ENCODE results near the gene NELFE.
A peak's percentile ranks its signal among the peaks of the same experiment; 100 is the strongest.

Gene NELFE

DNA sequence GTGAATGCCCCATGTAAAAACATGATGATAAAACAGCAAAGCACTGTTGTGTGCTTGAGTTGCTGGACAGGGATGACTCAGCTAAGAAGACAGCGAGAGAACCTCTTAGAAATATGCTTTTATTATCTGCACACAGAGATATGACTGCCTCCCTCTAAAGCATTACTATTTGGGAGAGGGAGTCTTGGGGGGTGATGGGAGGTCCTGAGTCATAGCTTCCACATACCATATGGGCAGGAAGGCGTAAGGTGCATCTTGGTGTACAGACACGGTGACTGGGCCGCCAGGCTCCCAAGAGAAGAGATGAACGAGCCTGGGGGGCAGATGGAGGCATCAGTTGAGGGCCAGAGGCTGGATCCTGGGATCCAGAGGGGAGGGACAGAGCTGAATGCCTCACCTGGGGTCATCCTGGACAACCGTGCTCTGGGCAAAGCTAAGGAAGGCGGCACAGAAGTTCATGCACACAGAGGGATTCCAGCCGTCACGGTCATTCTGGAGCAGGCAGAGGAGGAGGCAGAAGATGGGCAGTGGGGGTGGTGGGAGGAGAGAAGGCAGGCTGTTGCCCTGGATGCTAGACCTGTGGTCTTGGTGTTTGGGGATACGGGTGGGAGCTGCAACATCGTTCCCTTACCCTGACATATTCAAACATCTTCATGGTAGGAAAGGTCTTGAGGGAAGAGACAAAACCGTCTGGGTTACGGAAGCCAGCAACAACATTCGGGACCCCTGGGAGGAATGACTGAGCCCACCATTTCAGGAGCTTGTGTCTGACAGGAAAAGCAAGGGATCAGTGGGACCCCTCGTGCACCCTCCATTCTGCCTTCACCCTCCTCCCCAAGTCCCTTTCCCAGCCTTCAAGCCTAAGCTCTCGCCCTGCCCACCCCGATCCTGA, 11.2 kb upstream of the NELFE start:
- Histone ChIP-seq H3K4me3 (IDR thresholded peaks at IDR 0.05; ENCODE audit: insufficient read depth, low read depth, low read length) (no peak overlapping the region), H3K36me3 (ENCODE audit: insufficient read depth) (no peaks in the 10 kb centered on the region), H3K27me3 (ENCODE audit: insufficient read depth, low read depth) (no peaks in the 10 kb centered on the region), H3K9ac (no peak overlapping the region), H3K4me2 (0 out of 2 replicates have a peak overlapping the region, but pooled peaks have one; percentile 89), H4K20me1 (ENCODE audit: insufficient read depth) (no peaks in the 10 kb centered on the region), H3K4me1 (ENCODE audit: low read depth, poor library complexity, severe bottlenecking) (peaks cover 11% of the 10 kb centered on the region), H3K79me2 (ENCODE audit: insufficient read depth, low read depth) (no peaks in the 10 kb centered on the region; the same call in 1 of the 2 replicates), H2AFZ (ENCODE audit: low read depth) (no peak overlapping the region), H3K27ac (no peak overlapping the region)
- TF ChIP-seq, protein P1, sequence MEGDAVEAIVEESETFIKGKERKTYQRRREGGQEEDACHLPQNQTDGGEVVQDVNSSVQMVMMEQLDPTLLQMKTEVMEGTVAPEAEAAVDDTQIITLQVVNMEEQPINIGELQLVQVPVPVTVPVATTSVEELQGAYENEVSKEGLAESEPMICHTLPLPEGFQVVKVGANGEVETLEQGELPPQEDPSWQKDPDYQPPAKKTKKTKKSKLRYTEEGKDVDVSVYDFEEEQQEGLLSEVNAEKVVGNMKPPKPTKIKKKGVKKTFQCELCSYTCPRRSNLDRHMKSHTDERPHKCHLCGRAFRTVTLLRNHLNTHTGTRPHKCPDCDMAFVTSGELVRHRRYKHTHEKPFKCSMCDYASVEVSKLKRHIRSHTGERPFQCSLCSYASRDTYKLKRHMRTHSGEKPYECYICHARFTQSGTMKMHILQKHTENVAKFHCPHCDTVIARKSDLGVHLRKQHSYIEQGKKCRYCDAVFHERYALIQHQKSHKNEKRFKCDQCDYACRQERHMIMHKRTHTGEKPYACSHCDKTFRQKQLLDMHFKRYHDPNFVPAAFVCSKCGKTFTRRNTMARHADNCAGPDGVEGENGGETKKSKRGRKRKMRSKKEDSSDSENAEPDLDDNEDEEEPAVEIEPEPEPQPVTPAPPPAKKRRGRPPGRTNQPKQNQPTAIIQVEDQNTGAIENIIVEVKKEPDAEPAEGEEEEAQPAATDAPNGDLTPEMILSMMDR (conservative IDR thresholded peaks at IDR 0.05; ENCODE audit: low read depth, low read length) = no peak

- Histone ChIP-seq H4K20me1 (ENCODE audit: insufficient read depth) (no peaks in the 10 kb centered on the region), H3K4me1 (ENCODE audit: low read depth, poor library complexity, severe bottlenecking) (peaks cover 11% of the 10 kb centered on the region), H3K79me2 (ENCODE audit: insufficient read depth, low read depth) (no peaks in the 10 kb centered on the region; the same call in 1 of the 2 replicates), H3K9ac (no peak overlapping the region), H3K27ac (no peak overlapping the region), H3K36me3 (ENCODE audit: insufficient read depth) (no peaks in the 10 kb centered on the region), H2AFZ (ENCODE audit: low read depth) (no peak overlapping the region), H3K4me3 (IDR thresholded peaks at IDR 0.05; ENCODE audit: insufficient read depth, low read depth, low read length) (no peak overlapping the region), H3K27me3 (ENCODE audit: insufficient read depth, low read depth) (no peaks in the 10 kb centered on the region), H3K4me2 (no peak overlapping the region)
- TF ChIP-seq, protein P1 (conservative IDR thresholded peaks at IDR 0.05; ENCODE audit: low read depth, low read length) = no peak
These were observed 10.3 kb upstream of the NELFE start for GRCh38 chr6:31968791-31969711.

DNA sequence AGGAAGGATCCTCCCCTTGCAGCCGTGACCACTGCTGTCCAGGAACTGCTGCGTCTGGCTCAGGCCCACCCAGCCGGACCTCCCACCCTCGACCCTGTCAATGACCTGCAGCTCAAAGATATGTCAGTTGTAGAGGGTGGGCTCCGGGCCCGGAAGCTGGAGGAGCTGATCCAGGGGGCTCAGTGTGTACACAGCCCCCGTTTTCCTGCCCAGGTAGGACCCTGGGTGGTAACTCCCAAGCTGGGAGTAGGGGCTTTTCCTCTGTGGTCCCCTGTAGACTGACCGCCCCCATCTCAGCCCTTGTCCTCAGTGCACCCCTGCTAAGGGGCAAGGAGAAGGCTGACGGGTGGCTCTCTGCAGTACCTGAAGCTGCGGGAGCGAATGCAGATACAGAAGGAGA, 9.6 kb upstream of the NELFE start:
- Histone ChIP-seq H3K4me3 (IDR thresholded peaks at IDR 0.05; ENCODE audit: insufficient read depth, low read depth, low read length) (no peak overlapping the region), H3K79me2 (ENCODE audit: insufficient read depth, low read depth) (no peaks in the 10 kb centered on the region; the same call in 1 of the 2 replicates), H3K4me1 (ENCODE audit: low read depth, poor library complexity, severe bottlenecking) (peaks cover 7% of the 10 kb centered on the region), H3K27ac (no peak overlapping the region), H3K36me3 (ENCODE audit: insufficient read depth) (no peaks in the 10 kb centered on the region), H4K20me1 (ENCODE audit: insufficient read depth) (no peaks in the 10 kb centered on the region), H3K27me3 (ENCODE audit: insufficient read depth, low read depth) (no peaks in the 10 kb centered on the region), H3K4me2 (no peak overlapping the region), H2AFZ (ENCODE audit: low read depth) (no peak overlapping the region), H3K9ac (no peak overlapping the region)
- TF ChIP-seq, protein P1 (conservative IDR thresholded peaks at IDR 0.05; ENCODE audit: low read depth, low read length) = no peak

- Histone ChIP-seq H3K27me3 (ENCODE audit: insufficient read depth, low read depth) (no peaks in the 10 kb centered on the region), H3K79me2 (ENCODE audit: insufficient read depth, low read depth) (no peaks in the 10 kb centered on the region; the same call in 1 of the 2 replicates), H3K36me3 (ENCODE audit: insufficient read depth) (no peaks in the 10 kb centered on the region), H3K9ac (no peak overlapping the region), H3K4me1 (ENCODE audit: low read depth, poor library complexity, severe bottlenecking) (peaks cover 4% of the 10 kb centered on the region), H3K4me2 (no peak overlapping the region), H3K4me3 (IDR thresholded peaks at IDR 0.05; ENCODE audit: insufficient read depth, low read depth, low read length) (no peak overlapping the region), H3K27ac (no peak overlapping the region), H2AFZ (ENCODE audit: low read depth) (no peak overlapping the region), H4K20me1 (ENCODE audit: insufficient read depth) (no peaks in the 10 kb centered on the region)
- TF ChIP-seq, protein P1 (conservative IDR thresholded peaks at IDR 0.05; ENCODE audit: low read depth, low read length) = no peak
These were observed 9.2 kb upstream of the NELFE start for GRCh38 chr6:31967926-31968320.

All from KMS-11 (cell line).